Activated CD4-positive, alpha-beta T cell treated with anti-CD3 and anti-CD28 coated beads for 1 hour (primary cell): Measurements from ENCODE around the gene KLHL30.
"Not testable (repeated sequence)": the region's sequence is repeated elsewhere in the genome, so short reads cannot be mapped to it uniquely, and the experiment has no call there.

Experiments used
- DNase-seq: peaks from one replicate; pipeline ENCODE4 v3.0.0-alpha.2; 2020

Gene KLHL30

GRCh38 chr2:238103465-238104225, 34.8 kb upstream of the KLHL30 start:
- DNase-seq = no peak

GRCh38 chr2:238104226-238104690, 34.2 kb upstream of the KLHL30 start:
- DNase-seq = no peak

- no peak for DNase-seq
These were observed 33.6 kb upstream of the KLHL30 start for GRCh38 chr2:238104691-238105371.

- no peak for DNase-seq
These were observed 32.7 kb upstream of the KLHL30 start for GRCh38 chr2:238105506-238106338.

GRCh38 chr2:238106339-238106697, 32.1 kb upstream of the KLHL30 start:
- no peak for DNase-seq

GRCh38 chr2:238106698-238107524, 31.6 kb upstream of the KLHL30 start:
- DNase-seq = no peak

GRCh38 chr2:238107525-238108422, 30.7 kb upstream of the KLHL30 start:
- DNase-seq = no peak

- DNase-seq = no peak
These were observed 29.9 kb upstream of the KLHL30 start for GRCh38 chr2:238108423-238109183.

GRCh38 chr2:238113611-238114010, 24.9 kb upstream of the KLHL30 start:
- DNase-seq = no peak

GRCh38 chr2:238114331-238114841, 24.1 kb upstream of the KLHL30 start:
- no peak for DNase-seq

- no peak for DNase-seq
These were observed 23.4 kb upstream of the KLHL30 start for GRCh38 chr2:238114851-238115660.

- not testable (repeated sequence) for DNase-seq
These were observed 22.8 kb upstream of the KLHL30 start for GRCh38 chr2:238115709-238116108.

- DNase-seq = no peak
These were observed 21.9 kb upstream of the KLHL30 start for GRCh38 chr2:238116298-238117198.

- DNase-seq = no peak
These were observed 21.0 kb upstream of the KLHL30 start for GRCh38 chr2:238117199-238118154.

- DNase-seq = no peak
These were observed 18.6 kb upstream of the KLHL30 start for GRCh38 chr2:238119756-238120462.

GRCh38 chr2:238120463-238121298, 17.8 kb upstream of the KLHL30 start:
- no peak for DNase-seq
